Neural cell (in vitro differentiated cells): ENCODE measurements around the gene KHDC3L. TPM values are rescaled to one million over a fixed set of nuclear protein-coding genes. Genes with fewer than 3 reads are reported as not detected.

Experiments
- H2AFZ ChIP-seq: fragments of 200-600, 300-800 bp; sonication (generic), shearing (Covaris generic); 2 replicates; pipeline ENCODE4 v1.6.0; 2014; ENCODE audit warnings: low read depth, mild to moderate bottlenecking, antibody characterized with exemption, low read length, moderate library complexity
- H3F3A ChIP-seq: fragments of 200-600 bp; shearing (Covaris generic); 2 replicates; pipeline ENCODE4 v1.6.1; 2016; ENCODE audit warnings: mild to moderate bottlenecking, moderate library complexity, mixed read lengths, antibody characterized with exemption, low read length; ENCODE audit not compliant: insufficient read depth, poor library complexity, severe bottlenecking
- H3K27ac ChIP-seq: fragments of 200-600, 300-800 bp; sonication (generic), shearing (Covaris generic); 2 replicates; pipeline ENCODE4 v1.5.1; 2014; ENCODE audit warnings: mild to moderate bottlenecking, low read length, moderate library complexity
- H3K27me3 ChIP-seq: fragments of 300-800, 200-600 bp; sonication (generic), shearing (Covaris generic); 2 replicates; pipeline ENCODE4 v1.6.0; 2014; ENCODE audit warnings: mild to moderate bottlenecking, low read depth, low read length, moderate library complexity; ENCODE audit not compliant: insufficient read depth
- H3K36me3 ChIP-seq: fragments of 300-800, 200-600 bp; sonication (generic), shearing (Covaris generic); 2 replicates; pipeline ENCODE4 v1.5.1; 2014; ENCODE audit warnings: mild to moderate bottlenecking, antibody characterized with exemption, low read length, moderate library complexity; ENCODE audit not compliant: insufficient read depth
- H3K4me2 ChIP-seq: fragments of 300-800, 200-600 bp; sonication (generic), shearing (Covaris generic); 2 replicates; pipeline ENCODE4 v1.6.0; 2014; ENCODE audit warnings: mild to moderate bottlenecking, low read length
- H3K4me3 ChIP-seq: fragments of 300-800, 200-600 bp; sonication (generic), shearing (Covaris generic); 2 replicates; pipeline ENCODE4 v1.5.1; 2014; ENCODE audit warnings: mild to moderate bottlenecking, low read length, moderate library complexity
- H3K79me2 ChIP-seq: fragments of 200-600 bp; shearing (Covaris generic); replicated peaks from 2 replicates; pipeline ENCODE4 v1.6.0; 2014; ENCODE audit warnings: mild to moderate bottlenecking, low read length, moderate library complexity; ENCODE audit not compliant: insufficient read depth
- H3K9ac ChIP-seq: fragments of 300-800, 200-600 bp; sonication (generic), shearing (Covaris generic); 2 replicates; pipeline ENCODE4 v1.6.1; 2016; ENCODE audit warnings: mild to moderate bottlenecking, low read length, mixed read lengths
- H3K9me2 ChIP-seq: fragments of 200-600 bp; shearing (Covaris generic); 2 replicates; pipeline ENCODE4 v1.6.1; 2016; ENCODE audit warnings: mild to moderate bottlenecking, low read length, mixed read lengths; ENCODE audit not compliant: insufficient read depth
- H3K9me3 ChIP-seq: fragments of 200-600, 300-800 bp; sonication (generic), shearing (Covaris generic); 2 replicates; pipeline ENCODE4 v1.6.1; 2016; ENCODE audit warnings: mild to moderate bottlenecking, mixed run types, low read length, moderate library complexity, mixed read lengths
- H4K20me1 ChIP-seq: fragments of 200-600 bp; shearing (Covaris generic); 2 replicates; pipeline ENCODE4 v1.6.1; 2016; ENCODE audit warnings: mild to moderate bottlenecking, mixed run types; ENCODE audit not compliant: insufficient read depth
- CTCF ChIP-seq: fragments of 450-650 bp; IDR thresholded peaks from 2 replicates; pipeline ENCODE4 v1.5.1; 2014; ENCODE audit warnings: antibody characterized with exemption, mild to moderate bottlenecking, moderate library complexity; ENCODE audit not compliant: poor library complexity, severe bottlenecking
- EP300 ChIP-seq: fragments of 450-650 bp; conservative IDR thresholded peaks from 2 replicates; pipeline ENCODE4 v1.6.1; 2014; ENCODE audit warnings: antibody characterized with exemption, mild to moderate bottlenecking, moderate library complexity; ENCODE audit not compliant: poor library complexity, severe bottlenecking
- EZH2 ChIP-seq: fragments of 200-600, 300-800 bp; shearing (Covaris generic), sonication (generic); IDR thresholded peaks from 2 replicates; pipeline ENCODE4 v1.6.1; 2014; ENCODE audit warnings: antibody characterized with exemption, low read length, borderline replicate concordance, mild to moderate bottlenecking; ENCODE audit not compliant: insufficient read depth, poor library complexity, severe bottlenecking
- MXI1 ChIP-seq: fragments of 450-650 bp; conservative IDR thresholded peaks from 2 replicates; pipeline ENCODE4 v1.6.1; 2014; ENCODE audit warnings: antibody characterized with exemption, mild to moderate bottlenecking; ENCODE audit not compliant: poor library complexity, severe bottlenecking
- POLR2AphosphoS5 ChIP-seq: IDR thresholded peaks from 2 replicates; pipeline ENCODE4 v1.6.1; 2012
- RAD21 ChIP-seq: fragments of 450-650 bp; conservative IDR thresholded peaks from 2 replicates; pipeline ENCODE4 v1.6.1; 2014; ENCODE audit warnings: antibody characterized with exemption, mild to moderate bottlenecking, moderate library complexity
- REST ChIP-seq: IDR thresholded peaks from 2 replicates; pipeline ENCODE4 v1.6.1; 2012; ENCODE audit warnings: borderline replicate concordance
- SMC3 ChIP-seq: fragments of 450-650 bp; conservative IDR thresholded peaks from 2 replicates; pipeline ENCODE4 v1.6.1; 2014; ENCODE audit warnings: antibody characterized with exemption, mild to moderate bottlenecking, moderate library complexity; ENCODE audit not compliant: poor library complexity
- TAF1 ChIP-seq: IDR thresholded peaks from 2 replicates; pipeline ENCODE4 v1.6.1; 2012; ENCODE audit warnings: low read depth
- polyA plus RNA-seq: library from polyadenylated mRNA; depleted of rRNA; stranded (reverse); fragments of >200 nt; gene quantifications from 2 replicates; pipeline ENCODE4 v1.2.3, GENCODE V29; 2014

Gene KHDC3L
- polyA plus RNA-seq, 1 donor from 2014 or later = not detected

GRCh38 chr6:73394577-73395354 is 32.3 kb downstream of the KHDC3L start, which contains the start of gene DDX43:
TSS of gene DDX43 (plus strand) at chr6:73394828. CDS start at chr6:73394906, 78 bp downstream.
- Histone ChIP-seq H3K4me3 (no peak within 1 kb of the TSS), H3K27me3 (no peaks in the 10 kb centered on the region), H3F3A (no peaks in the 10 kb centered on the region), H3K9me3 (no peaks in the 10 kb centered on the region), H3K9me2 (no peaks in the 10 kb centered on the region), H3K9ac (no peak within 1 kb of the TSS), H3K4me2 (no peak within 1 kb of the TSS), H2AFZ (no peak within 1 kb of the TSS), H3K27ac (no peak within 1 kb of the TSS), H3K36me3 (no peaks in the 10 kb centered on the region), H4K20me1 (no peaks in the 10 kb centered on the region), H3K79me2 (no peaks in the 10 kb centered on the region)
- TF ChIP-seq CTCF = no peak
- TF ChIP-seq MXI1 = no peak

- Histone ChIP-seq H2AFZ (no peak overlapping the region), H3K9ac (no peak overlapping the region), H3K4me2 (no peak overlapping the region), H3F3A (no peaks in the 10 kb centered on the region), H3K9me3 (no peaks in the 10 kb centered on the region), H3K4me3 (no peak overlapping the region), H3K27me3 (no peaks in the 10 kb centered on the region), H3K79me2 (no peaks in the 10 kb centered on the region), H3K36me3 (no peaks in the 10 kb centered on the region), H3K27ac (no peak overlapping the region), H4K20me1 (no peaks in the 10 kb centered on the region), H3K9me2 (no peaks in the 10 kb centered on the region)
- TF ChIP-seq REST (no peak), MXI1 (no peak), EZH2 (no peak), EP300 (no peak), SMC3 (no peak), RAD21 (no peak), POLR2AphosphoS5 (no peak), CTCF (no peak), TAF1 (no peak)
These were observed 33.4 kb downstream of the KHDC3L start for GRCh38 chr6:73395875-73396274.
